HG02623 (cell line): Measurements from ENCODE around the gene DIP2C.
A peak's percentile ranks its signal among the peaks of the same experiment; 100 is the strongest.
"Not testable (repeated sequence)": the region's sequence is repeated elsewhere in the genome, so short reads cannot be mapped to it uniquely, and the experiment has no call there.

Experiments
- ATAC-seq: cut with Tn5 transposase; IDR thresholded peaks from one replicate; pipeline ENCODE4 v1.9.1; 2021; ENCODE audit warnings: moderate library complexity; ENCODE audit not compliant: unreplicated experiment

DIP2C gene

DNA sequence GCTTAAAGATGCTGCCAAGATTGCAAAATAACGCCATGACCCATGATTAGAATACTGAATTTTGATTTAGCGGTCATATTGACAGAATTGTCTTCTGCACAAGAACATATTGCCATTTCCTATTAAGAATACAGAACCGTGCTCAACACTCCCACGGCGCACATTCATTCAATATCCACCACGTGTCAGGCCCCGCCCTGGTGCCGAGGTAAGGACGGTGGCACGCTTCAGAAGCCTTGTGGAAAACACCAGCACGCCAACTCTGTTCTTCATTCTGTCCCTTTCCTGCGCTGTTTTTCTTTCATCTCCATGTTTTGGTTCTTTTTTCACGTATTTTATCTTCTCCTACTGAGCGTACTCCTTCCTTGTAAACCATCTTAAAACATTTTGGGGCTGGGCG, 364.9 kb downstream of the DIP2C start:
- no peak for ATAC-seq

DNA sequence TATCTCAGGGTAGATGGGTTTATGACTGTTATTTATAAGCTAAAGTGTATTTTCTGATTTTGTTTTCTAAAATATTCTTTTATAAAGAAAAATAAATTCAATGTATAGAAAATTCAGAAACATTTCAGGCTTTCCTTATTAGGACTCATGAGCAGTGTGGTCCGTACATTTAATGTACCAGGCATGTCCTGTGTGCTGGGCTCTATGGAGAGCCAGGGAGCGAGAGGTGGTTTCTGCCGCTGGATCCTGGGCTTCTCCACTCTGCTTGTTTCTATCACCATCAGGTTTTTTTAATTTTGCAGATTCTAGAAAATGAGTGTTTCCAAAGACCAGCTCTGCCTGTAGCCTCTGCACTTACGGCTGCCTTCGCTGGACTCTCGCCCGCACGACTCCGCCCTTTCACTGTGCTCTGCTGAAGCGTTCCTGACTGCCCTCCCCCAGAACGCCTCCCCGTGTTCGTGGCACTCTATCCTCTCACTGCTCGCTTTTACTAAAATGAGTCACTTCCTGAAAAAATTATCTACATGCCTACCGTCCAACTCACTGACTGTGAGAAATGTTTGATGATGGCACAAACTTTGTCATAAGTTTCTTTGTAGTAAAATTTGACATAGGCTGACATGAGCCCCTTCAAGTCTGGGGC, 365.7 kb downstream of the DIP2C start:
- peak; percentile 92 for ATAC-seq

DNA sequence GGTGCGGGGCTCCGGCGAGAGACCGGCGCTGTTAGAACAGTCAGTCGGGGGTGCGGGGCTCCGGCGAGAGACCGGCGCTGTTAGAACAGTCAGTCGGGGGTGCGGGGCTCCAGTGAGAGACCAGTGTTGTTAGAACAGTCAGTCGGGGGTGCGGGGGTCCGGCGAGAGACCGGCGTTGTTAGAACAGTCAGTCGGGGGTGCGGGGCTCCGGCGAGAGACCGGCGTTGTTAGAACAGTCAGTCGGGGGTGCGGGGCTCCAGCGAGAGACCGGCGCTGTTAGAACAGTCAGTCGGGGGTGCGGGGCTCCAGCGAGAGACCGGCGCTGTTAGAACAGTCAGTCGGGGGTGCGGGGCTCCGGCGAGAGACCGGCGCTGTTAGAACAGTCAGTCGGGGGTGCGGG, 366.4 kb downstream of the DIP2C start:
- not testable (repeated sequence) for ATAC-seq

DNA sequence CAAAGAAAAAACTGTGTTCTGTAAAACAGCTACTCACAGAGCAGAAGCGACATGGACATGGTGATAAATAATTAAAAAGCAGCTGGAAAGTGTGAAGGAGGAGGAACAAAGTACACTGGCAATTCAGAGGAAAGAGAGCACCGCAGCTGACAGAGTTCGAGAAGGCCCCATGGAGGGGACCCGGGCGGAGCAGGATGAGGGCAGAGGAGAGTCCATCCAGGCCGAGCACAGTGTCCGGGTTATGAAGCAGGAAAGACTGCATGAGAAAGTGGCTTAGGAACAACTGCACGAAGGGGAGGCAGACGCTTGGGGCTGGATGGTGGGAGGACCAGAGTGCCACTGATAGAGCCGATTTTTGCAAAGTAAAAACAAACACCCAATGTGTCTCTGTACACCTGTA, 368.7 kb downstream of the DIP2C start:
- ATAC-seq = no peak

DNA sequence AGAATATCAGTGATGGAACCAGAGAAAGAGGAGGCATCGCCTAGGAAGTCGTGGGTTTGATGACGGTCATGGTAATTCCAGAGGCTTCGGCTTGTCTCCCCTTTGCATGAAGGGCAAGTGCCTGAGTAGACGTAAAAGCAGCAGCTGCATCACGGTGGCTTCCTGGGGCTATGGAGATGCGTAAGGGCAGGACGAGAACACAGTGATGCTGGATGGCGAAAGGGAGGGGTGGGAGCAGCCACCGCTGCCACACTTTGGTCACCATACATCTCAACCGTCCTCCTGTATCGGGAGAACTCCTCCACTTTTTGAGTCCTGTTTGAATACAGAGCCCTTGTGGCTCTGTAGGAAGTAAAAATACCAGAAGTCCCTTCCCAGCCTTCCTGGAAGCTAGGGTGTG, 371.5 kb downstream of the DIP2C start:
- ATAC-seq = no peak

DNA sequence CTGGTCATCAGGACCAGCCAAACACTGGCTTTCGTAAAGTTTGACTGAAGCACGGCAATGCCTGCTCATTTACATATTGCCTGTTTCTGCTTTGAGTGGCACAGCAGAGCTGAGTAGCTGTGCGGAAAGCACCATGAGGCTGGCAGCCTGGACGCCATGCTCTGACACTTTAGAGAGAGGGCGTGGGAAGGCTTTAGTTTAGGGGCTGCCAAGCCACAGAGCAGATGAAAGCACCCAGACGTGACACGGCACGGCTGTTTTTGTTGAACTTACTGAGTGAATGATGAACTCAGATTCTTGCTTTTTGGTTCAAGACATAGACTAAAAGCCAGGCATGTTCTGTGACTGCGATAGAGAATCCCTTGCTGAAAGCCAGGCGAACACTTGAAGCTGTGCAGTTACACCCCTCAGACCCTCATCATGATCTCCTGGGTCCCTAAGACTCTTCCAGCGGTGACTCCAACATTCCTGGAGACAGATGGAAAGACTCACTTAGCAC, 372.1 kb downstream of the DIP2C start:
- ATAC-seq = peak; percentile 99

DNA sequence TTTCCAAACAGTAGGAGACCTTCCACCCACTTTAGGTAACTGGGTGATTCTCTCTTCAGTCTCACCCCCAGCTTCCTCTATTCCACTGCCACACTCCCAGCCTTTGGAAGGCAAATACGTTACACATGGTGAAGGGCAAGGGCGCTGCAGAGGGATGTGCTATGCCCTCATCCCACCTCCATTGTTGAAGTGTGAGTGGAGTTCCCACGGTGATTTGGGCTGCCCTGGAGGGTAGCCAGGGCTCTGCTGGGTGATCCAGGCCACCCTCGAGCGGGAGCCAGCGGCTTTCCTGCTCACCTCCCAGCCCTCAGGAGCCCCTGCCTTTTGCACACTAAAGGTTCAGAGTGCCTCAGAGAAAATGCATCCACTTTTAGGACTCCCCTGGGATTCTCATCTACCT, 373.1 kb downstream of the DIP2C start:
- no peak for ATAC-seq

DNA sequence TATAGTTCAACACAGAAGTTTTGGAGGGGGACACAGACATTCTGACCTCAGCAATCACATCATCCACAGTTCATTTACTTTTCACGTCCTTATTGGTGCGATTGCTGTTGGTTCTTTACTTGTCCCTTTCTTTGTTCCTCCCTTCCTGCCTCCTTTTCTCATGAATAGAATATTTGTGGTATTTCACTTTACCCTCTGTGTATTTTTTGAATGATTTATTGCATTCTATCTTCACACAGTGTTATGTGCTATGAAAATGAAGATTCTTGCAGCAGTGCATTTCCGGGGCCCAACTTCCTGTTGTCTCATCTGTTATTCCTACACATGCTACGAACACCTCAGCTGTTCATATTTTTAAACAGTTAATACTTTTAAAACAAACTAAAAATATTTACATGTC, 374.6 kb downstream of the DIP2C start:
- ATAC-seq = no peak

DNA sequence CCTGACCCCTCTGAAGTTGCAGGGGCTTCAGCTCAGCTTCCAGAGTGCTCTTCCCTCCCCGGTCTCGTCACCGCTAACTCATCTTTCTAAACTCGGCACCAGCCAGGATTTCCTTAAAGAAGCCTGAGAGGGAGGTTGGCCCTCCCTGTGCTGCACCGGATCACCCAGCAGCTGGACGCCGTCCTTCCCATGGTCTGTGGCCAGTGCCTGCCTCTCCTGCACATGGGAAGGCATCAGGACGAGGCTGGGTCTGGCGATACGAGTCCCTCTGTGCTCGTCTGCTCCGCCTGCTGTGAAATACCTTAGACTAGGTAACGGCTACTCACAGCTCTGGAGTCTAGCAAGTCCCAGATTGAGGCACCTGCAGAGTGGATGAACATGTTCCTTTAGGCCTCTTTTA, 375.1 kb downstream of the DIP2C start:
- no peak for ATAC-seq

DNA sequence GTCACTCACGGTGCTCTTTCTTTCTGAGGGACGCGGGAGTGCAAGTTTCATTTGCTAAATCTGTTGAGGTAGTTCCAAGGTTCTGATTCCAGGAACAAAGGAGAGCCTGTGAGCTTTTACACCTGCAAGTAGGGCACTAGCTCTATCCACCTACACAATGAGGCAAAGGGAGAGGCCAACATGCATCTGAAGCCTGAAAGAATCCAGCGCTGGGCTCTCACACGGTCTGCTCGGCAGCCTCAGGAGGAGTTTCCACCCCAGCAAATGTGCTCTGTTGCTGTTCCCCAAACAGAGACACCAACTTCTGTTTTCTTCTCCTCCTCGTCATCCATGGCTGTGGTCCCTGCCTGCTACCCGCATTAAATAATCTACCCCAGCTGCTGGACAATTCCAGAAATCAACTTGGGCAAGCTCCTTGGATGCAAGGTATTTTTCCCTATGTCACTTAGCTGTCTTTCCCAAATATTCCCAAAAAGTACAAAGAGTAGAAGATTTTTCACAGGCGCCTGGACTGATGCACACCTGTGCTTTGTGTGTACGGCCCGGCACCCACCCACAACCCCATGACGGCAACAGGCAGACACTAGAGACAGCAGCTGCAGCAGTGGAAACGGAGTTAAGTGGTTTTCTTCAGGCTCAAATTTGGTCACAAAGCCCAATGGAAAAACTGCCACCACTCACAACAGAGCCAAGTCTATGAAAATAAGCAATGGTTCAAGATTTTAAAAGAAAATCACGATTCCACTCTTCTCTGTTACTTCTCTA, 377.4 kb downstream of the DIP2C start:
- ATAC-seq = no peak

DNA sequence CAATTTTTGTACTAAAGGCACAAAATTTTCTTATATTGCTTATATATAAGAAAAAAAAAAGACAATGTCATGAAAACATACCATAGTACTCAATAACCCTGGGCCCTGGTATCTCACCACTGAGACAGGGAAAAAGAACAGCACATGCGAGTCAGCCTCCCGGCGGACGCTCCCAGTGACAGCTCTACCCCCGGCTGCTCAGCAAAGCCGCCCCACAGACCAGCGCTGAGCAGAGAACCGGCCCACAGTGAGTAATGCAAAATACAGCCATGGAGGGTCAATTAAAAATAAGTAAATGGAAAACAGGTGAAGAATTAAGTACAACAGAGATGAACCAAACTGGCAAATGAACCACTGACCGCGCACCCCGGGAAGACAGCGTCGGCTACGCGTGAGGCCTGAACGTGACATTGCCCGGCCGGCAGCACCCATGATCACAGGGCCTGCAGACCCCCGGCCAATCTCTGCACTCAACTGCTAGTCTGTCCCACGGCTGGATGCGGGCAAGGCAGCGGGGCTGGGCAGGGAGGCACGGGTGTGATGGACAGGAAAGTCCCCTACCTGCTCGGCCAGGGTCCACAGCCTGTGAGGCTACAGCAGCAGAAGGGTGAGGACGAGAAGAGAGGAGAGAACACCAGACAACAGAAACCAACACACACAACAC, 378.4 kb downstream of the DIP2C start:
- ATAC-seq = no peak

DNA sequence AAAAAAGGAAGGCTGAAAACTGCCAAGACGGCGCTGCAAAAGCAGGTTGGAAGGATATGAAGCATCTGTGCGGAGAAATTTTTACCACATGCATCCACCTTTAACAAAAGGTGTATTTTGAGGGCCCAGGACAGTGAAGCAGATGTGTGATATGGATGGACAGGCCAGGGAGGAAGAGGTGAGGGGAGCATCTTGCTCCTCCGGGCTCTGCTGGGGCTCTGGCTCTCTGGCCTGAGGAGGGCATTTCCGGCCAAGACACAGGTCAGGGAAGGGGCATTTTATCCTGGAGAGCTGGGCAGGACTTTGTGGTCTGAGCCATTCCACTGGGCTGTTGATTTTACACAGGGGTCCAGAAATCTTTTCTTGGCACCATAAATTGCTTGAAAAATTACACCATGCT, 379.1 kb downstream of the DIP2C start:
- no peak for ATAC-seq

DNA sequence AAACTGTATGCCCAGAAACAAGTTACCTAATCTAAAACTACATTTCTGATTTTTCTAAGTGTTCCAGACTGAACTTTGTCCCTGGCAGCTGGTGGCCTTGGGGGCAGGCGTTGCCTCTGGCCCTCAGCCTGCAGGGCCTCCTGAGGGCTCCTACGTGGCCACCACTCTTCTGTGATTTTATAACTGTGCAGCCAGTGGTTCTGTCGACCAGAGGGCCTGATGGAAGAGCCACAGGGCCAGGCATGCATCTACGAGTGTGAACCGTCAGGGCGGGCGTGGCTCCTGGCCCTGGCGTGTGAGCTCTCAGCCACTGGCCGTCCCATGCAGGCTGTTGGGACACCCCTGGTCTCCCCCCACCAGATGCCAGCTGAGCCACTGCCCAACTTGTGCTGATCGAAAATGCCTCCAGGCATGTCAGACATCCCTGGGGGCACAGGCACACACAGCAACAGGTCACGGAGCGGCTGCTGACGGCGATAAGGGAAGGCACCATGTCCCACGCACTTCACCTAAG, 380.8 kb downstream of the DIP2C start:
- ATAC-seq = no peak

DNA sequence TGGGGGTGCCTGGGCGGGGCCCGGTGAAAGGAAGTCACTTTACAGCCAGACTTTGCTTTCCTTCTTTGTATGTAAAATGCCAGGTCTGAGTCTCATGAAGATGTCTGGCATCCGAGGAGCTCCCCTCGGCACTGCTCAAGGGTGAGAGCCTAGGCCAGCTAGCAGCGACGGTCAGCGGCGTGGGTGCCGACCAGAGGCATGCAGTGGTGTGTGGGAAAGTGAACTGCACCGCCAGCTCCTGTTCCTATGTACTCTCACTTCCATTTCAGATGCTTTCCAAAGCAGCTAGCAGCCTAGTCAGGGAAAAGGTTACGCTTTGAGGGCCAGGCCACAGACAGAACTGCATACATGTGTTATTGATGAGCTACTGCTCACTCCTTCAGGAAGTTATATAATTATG, 381.4 kb downstream of the DIP2C start:
- ATAC-seq = no peak

DNA sequence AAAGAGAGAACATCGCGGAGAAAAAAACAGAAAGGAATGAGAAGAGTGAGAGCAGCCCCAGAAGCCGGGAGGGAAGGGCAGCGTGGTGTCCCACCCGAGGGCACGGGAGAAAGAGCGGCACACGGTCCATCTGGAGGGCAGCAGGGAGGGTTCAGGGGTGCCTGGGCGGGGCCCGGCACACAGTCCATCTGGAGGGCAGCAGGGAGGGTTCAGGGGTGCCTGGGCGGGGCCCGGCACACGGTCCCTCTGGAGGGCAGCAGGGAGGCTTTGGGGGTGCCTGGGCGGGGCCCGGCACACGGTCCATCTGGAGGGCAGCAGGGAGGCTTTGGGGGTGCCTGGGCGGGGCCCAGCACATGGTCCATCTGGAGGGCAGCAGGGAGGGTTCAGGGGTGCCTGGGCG, 381.8 kb downstream of the DIP2C start:
- ATAC-seq = no peak

DNA sequence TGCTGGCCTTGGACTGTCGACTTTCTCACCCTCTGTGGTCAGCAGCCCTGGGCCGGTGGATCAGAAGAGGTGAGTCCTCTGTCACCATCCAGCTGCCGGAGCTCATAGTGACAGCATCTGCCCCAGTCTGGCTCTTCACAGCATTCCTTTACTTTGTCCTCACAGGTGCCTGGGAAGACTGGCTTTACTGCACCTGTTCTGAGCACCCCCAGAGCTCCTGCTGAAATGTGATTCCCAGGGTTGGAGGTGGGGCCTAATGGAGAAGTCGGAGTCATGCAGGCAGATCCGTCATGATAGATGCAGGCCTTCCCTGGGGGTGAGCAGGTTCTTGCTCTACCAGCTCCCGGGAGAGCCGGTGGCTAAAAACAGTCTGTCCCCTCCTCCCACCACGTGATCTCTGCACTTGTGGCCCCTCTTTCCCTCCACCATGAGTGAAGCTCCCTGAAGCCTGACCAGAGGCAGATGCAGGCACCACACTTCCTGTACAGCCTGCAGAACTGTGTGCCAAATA, 382.7 kb downstream of the DIP2C start:
- no peak for ATAC-seq

DNA sequence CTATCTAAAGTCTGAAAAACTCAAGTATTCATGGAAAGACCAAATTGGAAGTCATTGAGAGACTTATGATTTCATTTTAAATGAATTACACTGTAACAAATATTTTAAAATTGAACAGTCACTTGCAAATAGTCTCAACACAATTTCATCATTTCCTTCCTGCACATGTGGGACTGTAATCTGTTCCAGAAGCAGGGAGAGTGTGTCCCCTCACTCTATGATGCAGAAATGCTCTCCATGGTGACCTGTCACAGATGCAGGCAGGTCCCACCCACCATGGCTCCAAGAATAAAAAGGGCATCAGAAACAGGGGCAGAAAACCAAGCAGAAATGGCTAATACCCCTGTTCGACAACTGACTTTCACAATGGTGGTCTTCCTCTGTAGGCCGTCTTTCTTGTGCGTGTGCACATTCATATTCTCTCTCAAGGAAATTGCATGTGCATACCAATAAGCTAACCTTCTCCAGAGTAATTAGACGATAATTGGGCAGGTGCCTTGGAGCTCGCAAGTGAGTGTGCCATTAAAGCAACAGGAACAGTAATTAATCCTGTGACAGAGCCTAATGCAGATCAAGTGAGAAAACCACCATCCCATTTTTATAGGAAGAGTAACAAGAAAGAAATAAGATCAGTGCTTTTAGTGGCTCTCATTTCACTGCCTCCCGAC, 383.3 kb downstream of the DIP2C start:
- ATAC-seq = no peak

DNA sequence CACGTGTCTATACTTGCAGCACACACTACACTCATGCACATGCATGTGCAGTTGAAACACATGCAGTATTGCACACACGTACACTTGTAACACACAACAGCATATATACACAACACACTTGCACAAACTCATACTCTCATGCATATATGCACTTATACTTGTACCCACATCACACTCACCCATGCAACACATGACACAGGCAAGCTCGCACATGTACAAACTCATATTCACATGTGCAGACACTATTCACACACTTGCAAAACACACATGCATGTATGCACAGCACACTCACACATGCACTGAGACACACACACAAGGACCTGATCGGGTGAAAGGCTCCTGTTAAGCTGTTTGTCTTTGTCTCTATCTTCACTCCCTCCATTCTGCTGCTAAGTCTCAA, 384.4 kb downstream of the DIP2C start:
- ATAC-seq = no peak

DNA sequence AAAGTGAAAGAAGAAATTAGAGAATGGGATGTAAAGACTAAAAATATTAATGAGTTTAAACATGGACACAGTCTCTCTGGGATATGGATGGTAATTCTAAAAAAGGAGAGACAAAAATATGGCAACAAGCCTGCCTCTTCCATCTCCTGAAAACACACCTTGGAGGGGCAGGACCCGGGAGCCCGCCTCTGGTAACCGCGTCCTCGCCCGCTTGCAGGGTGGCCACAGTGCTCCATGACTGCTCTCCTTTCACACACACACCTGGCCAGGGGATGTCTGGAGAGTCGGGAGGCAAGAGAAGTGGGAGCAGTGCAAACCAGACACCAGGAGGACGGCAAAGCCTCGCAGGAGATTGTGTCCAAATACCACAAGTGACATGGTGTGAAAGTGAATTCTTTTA, 387.9 kb downstream of the DIP2C start:
- ATAC-seq = no peak

DNA sequence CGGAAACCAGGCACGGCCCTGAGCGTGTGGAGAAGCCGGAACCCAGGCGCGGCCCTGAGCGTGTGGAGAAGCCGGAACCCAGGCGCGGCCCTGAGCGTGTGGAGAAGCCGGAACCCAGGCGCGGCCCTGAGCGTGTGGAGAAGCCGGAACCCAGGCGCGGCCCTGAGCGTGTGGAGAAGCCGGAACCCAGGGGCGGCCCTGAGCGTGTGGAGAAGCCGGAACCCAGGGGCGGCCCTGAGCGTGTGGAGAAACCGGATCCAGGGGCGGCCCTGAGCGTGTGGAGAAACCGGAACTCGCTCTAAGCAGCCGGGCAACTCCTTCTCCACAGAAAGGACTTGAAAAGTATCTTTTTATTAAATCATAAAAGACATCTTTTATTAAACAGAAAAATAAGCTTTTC, 388.9 kb downstream of the DIP2C start:
- ATAC-seq = not testable (repeated sequence)

DNA sequence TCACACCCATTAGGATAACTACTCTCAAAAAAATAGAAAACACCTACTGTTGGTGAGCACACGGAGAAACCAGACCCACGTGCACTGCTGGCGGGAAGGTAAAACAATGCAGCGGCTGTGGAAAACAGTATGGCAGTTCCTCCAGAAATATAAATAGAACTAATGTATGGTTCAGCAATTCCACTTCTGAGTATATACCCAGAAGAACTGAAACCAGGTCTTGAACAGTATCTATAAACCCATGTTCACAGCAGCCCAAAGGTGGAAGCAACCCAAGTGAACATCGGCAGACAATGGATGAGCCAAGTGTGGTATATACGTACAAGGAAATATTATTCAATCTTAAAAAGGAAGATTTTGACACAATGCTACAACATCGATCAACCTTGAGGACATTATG, 389.5 kb downstream of the DIP2C start:
- ATAC-seq = peak; percentile 63
